IMR-90 (cell line): ENCODE measurements around the gene WASF3. TPM values are rescaled to one million over a fixed set of nuclear protein-coding genes. Genes with fewer than 3 reads are reported as not detected.

Experiments
- ATAC-seq: fragments of 200-7000 bp; cut with Tn5 transposase; 2 replicates; pipeline ENCODE4 v1.9.1; 2020; ENCODE audit warnings: low read depth, mild to moderate bottlenecking, moderate library complexity
- BruUV-seq: library from RNA; stranded (reverse); fragments of 400-500 nt; replicated peaks from 2 replicates; lab custom pipeline; 2021; lab: Mats Ljungman, UMichigan
- CTCF ChIA-PET: fragments of 300-600 bp; formaldehyde crosslinking; extraction: SDS; loops from one replicate; lab custom pipeline; 2021; ENCODE audit warnings: antibody characterized with exemption; lab: Yijun Ruan, JAX
- POLR2A ChIA-PET: fragments of 300-600 bp; sonication (Branson Sonifier 250); formaldehyde crosslinking; loops from one replicate; lab custom pipeline; 2022; ENCODE audit warnings: antibody characterized with exemption; ENCODE audit not compliant: unreplicated experiment; lab: Charles Lee
- DNase-seq: peaks from one replicate; pipeline ENCODE4 v3.0.0; 2013
- H2AFZ ChIP-seq: replicated peaks from 2 replicates; pipeline ENCODE3; 2013; ENCODE audit warnings: low read length, mild to moderate bottlenecking; ENCODE audit not compliant: poor library complexity
- H2AK5ac ChIP-seq: 2 replicates; pipeline ENCODE4 v1.6.1; 2013; ENCODE audit warnings: low read depth, low read length, inconsistent platforms
- H2AK9ac ChIP-seq: replicated peaks from 2 replicates; pipeline ENCODE3; 2013; ENCODE audit warnings: mild to moderate bottlenecking, low read depth, low read length, moderate library complexity; ENCODE audit not compliant: poor library complexity
- H2BK120ac ChIP-seq: 2 replicates; pipeline ENCODE4 v1.6.1; 2013; ENCODE audit warnings: low read depth, low read length, inconsistent platforms
- H2BK15ac ChIP-seq: 3 replicates; pipeline ENCODE4 v1.6.1; 2013; ENCODE audit warnings: low read depth, low read length, inconsistent platforms
- H2BK20ac ChIP-seq: 2 replicates; pipeline ENCODE4 v1.6.1; 2013; ENCODE audit warnings: low read depth, mild to moderate bottlenecking, inconsistent platforms, low read length, moderate library complexity
- H2BK5ac ChIP-seq: 2 replicates; pipeline ENCODE4 v1.6.1; 2013; ENCODE audit warnings: mild to moderate bottlenecking, low read depth, low read length, inconsistent platforms; ENCODE audit not compliant: poor library complexity, severe bottlenecking
- H3K14ac ChIP-seq: replicated peaks from 2 replicates; pipeline ENCODE4 v1.6.1; 2013; ENCODE audit warnings: low read depth, low read length, inconsistent platforms
- H3K18ac ChIP-seq: 2 replicates; pipeline ENCODE4 v1.6.1; 2013; ENCODE audit warnings: low read depth, low read length, control low read depth
- H3K23ac ChIP-seq: 2 replicates; pipeline ENCODE4 v1.6.1; 2013; ENCODE audit warnings: low read depth, low read length, inconsistent platforms
- H3K27ac ChIP-seq: 2 replicates; pipeline ENCODE4 v1.5.1; 2013; ENCODE audit warnings: mild to moderate bottlenecking, control low read depth, low read length; ENCODE audit not compliant: insufficient read depth
- H3K27me3 ChIP-seq: 2 replicates; pipeline ENCODE4 v1.6.1; 2013; ENCODE audit warnings: low read length; ENCODE audit not compliant: control insufficient read depth, insufficient read depth
- H3K36me3 ChIP-seq: 2 replicates; pipeline ENCODE4 v1.6.1; 2013; ENCODE audit warnings: low read length, mixed read lengths; ENCODE audit not compliant: control insufficient read depth, insufficient read depth
- H3K4ac ChIP-seq: 2 replicates; pipeline ENCODE4 v1.6.1; 2013; ENCODE audit warnings: low read depth, low read length, inconsistent platforms
- H3K4me1 ChIP-seq: 2 replicates; pipeline ENCODE4 v1.6.1; 2013; ENCODE audit warnings: low read length, mixed read lengths; ENCODE audit not compliant: control insufficient read depth, insufficient read depth
- H3K4me2 ChIP-seq: 2 replicates; pipeline ENCODE4 v1.6.1; 2013; ENCODE audit warnings: low read depth, mild to moderate bottlenecking, control low read depth, low read length, moderate library complexity
- H3K4me3 ChIP-seq: 2 replicates; pipeline ENCODE4 v1.5.1; 2013; ENCODE audit warnings: low read depth, mild to moderate bottlenecking, control low read depth, low read length, moderate library complexity; ENCODE audit not compliant: insufficient read depth
- H3K56ac ChIP-seq: 2 replicates; pipeline ENCODE4 v1.6.1; 2013; ENCODE audit warnings: low read length, inconsistent platforms; ENCODE audit not compliant: insufficient read depth; ENCODE audit errors: extremely low read depth
- H3K79me1 ChIP-seq, 2 experiments: 2 replicates each; pipeline ENCODE4 v1.6.1; 2013; ENCODE audit warnings: low read length in 2 of 2, inconsistent platforms in 1 of 2, low read depth in 1 of 2
- H3K9ac ChIP-seq: 2 replicates; pipeline ENCODE4 v1.6.1; 2013; ENCODE audit warnings: low read depth, low read length, control low read depth
- H3K9me1 ChIP-seq: 2 replicates; pipeline ENCODE4 v1.6.1; 2013; ENCODE audit warnings: low read length, inconsistent platforms; ENCODE audit not compliant: insufficient read depth
- H3K9me3 ChIP-seq: 2 replicates; pipeline ENCODE4 v1.6.1; 2013; ENCODE audit warnings: low read length; ENCODE audit not compliant: control insufficient read depth, insufficient read depth
- H4K20me1 ChIP-seq: 2 replicates; pipeline ENCODE4 v1.6.1; 2013; ENCODE audit warnings: low read length, inconsistent platforms; ENCODE audit not compliant: insufficient read depth
- H4K5ac ChIP-seq: 2 replicates; pipeline ENCODE4 v1.6.1; 2013; ENCODE audit warnings: mild to moderate bottlenecking, low read depth, low read length, control low read depth
- H4K8ac ChIP-seq, 2 experiments: 2 replicates each; pipeline ENCODE4 v1.6.1; 2013; ENCODE audit warnings: low read depth in 2 of 2, low read length in 2 of 2, control low read depth in 1 of 2, inconsistent platforms in 1 of 2
- H4K91ac ChIP-seq: 2 replicates; pipeline ENCODE4 v1.6.1; 2013; ENCODE audit warnings: low read depth, low read length, inconsistent platforms; ENCODE audit not compliant: insufficient read depth
- BHLHE40 ChIP-seq: fragments of 150-350 bp; IDR thresholded peaks from 2 replicates; pipeline ENCODE4 v1.6.1; 2016; ENCODE audit warnings: mild to moderate bottlenecking, low read depth, low read length
- CEBPB ChIP-seq: IDR thresholded peaks from 2 replicates; pipeline ENCODE4 v1.6.1; 2012; ENCODE audit warnings: low read depth, low read length, improper control_type of control experiment
- CHD1 ChIP-seq: IDR thresholded peaks from 2 replicates; pipeline ENCODE4 v1.6.1; 2012; ENCODE audit warnings: low read depth, low read length, improper control_type of control experiment
- CTCF ChIP-seq: conservative IDR thresholded peaks from 2 replicates; pipeline ENCODE4 v1.5.1; 2012; ENCODE audit warnings: mild to moderate bottlenecking, low read depth, low read length, improper control_type of control experiment
- ELK1 ChIP-seq: fragments of 150-350 bp; IDR thresholded peaks from 2 replicates; pipeline ENCODE4 v1.6.1; 2016; ENCODE audit warnings: low read depth, mild to moderate bottlenecking, low read length, moderate library complexity, borderline replicate concordance
- FOS ChIP-seq: fragments of 150-350 bp; IDR thresholded peaks from 2 replicates; pipeline ENCODE4 v1.6.1; 2016; ENCODE audit warnings: low read depth, low read length
- MAFK ChIP-seq: IDR thresholded peaks from 2 replicates; pipeline ENCODE4 v1.6.1; 2012; ENCODE audit warnings: low read depth, low read length, improper control_type of control experiment
- MAZ ChIP-seq: IDR thresholded peaks from 2 replicates; pipeline ENCODE4 v1.6.1; 2012; ENCODE audit warnings: low read depth, mild to moderate bottlenecking, low read length, improper control_type of control experiment, moderate library complexity, borderline replicate concordance
- MXI1 ChIP-seq: IDR thresholded peaks from 2 replicates; pipeline ENCODE4 v1.6.1; 2012; ENCODE audit warnings: low read depth, mild to moderate bottlenecking, low read length, moderate library complexity, borderline replicate concordance
- NFE2L2 ChIP-seq: fragments of 150-350 bp; IDR thresholded peaks from 2 replicates; pipeline ENCODE4 v1.6.1; 2016; ENCODE audit warnings: low read depth, mild to moderate bottlenecking, low read length
- POLR2A ChIP-seq: IDR thresholded peaks from 2 replicates; pipeline ENCODE4 v1.6.1; 2012; ENCODE audit warnings: mild to moderate bottlenecking, low read depth, low read length
- RAD21 ChIP-seq: IDR thresholded peaks from 2 replicates; pipeline ENCODE4 v1.6.1; 2012; ENCODE audit warnings: low read length, improper control_type of control experiment
- RCOR1 ChIP-seq: IDR thresholded peaks from 2 replicates; pipeline ENCODE4 v1.6.1; 2012; ENCODE audit warnings: mild to moderate bottlenecking, low read length, improper control_type of control experiment; ENCODE audit not compliant: insufficient replicate concordance
- RFX5 ChIP-seq: IDR thresholded peaks from 2 replicates; pipeline ENCODE4 v1.8.0; 2012; ENCODE audit warnings: low read depth, mild to moderate bottlenecking, low read length, moderate library complexity
- SMC3 ChIP-seq: fragments of 150-350 bp; IDR thresholded peaks from 2 replicates; pipeline ENCODE4 v1.6.1; 2016; ENCODE audit warnings: low read depth, mild to moderate bottlenecking, antibody characterized with exemption, low read length, moderate library complexity
- USF2 ChIP-seq: fragments of 150-350 bp; IDR thresholded peaks from 2 replicates; pipeline ENCODE4 v1.6.1; 2017; ENCODE audit warnings: mild to moderate bottlenecking, antibody characterized with exemption, low read length, low read depth
- WGBS, 2 experiments: methylation state at CpG; one replicate each; pipeline versions ENCODE4 v1.1.5 to v1.1.7; 2013; ENCODE audit warnings: missing lambda C conversion rate in 2 of 2; ENCODE audit not compliant: insufficient read length in 1 of 2; ENCODE audit errors: extremely low coverage in 2 of 2; 5-methylcytosine and 5-hydroxymethylcytosine counted together
- dilution Hi-C: fragments of 300-500 bp; cut with HindIII; formaldehyde crosslinking; loops from one replicate; pipeline ENCODE4 v1.14.3; 2018; ENCODE audit warnings: low sequenced_read_pairs; ENCODE audit not compliant: unreplicated experiment
- in situ Hi-C: fragments of 300-500 bp; cut with MboI; formaldehyde crosslinking; loops from 3 replicates; pipeline ENCODE4 v1.14.3; 2019; ENCODE audit warnings: low sequenced_read_pairs, inconsistent platforms, mixed read lengths
- intact Hi-C: fragments of 100-400 bp; cut with micrococcal nuclease; formaldehyde crosslinking; loops from 2 replicates; pipeline ENCODE4 v1.10.0; 2022
- polyA plus RNA-seq, 3 experiments: library from polyadenylated mRNA; depleted of rRNA; stranded (reverse); fragments of >200 nt; gene quantifications; 2 replicates each; pipeline ENCODE4 v1.2.3, GENCODE V29; 2012; ENCODE audit warnings: low replicate concordance in 1 of 3
- total RNA-seq: library from RNA; depleted of rRNA; stranded (reverse); fragments of >200 nt; gene quantifications from 2 replicates; pipeline ENCODE4 v1.2.3, GENCODE V29; 2012

Gene WASF3
- total and polyA plus RNA-seq, 2 of the 4 experiments (the other 2 are of a cell fraction) = 4.3 to 11.4 TPM

GRCh38 chr13:26599860-26600259 is 42.4 kb downstream of the WASF3 start:
- intact Hi-C loops = no loop called here

More at GRCh38 chr13:26599860-26600259, 42.4 kb downstream of the WASF3 start:
- no peak overlapping the region for H2AK9ac ChIP-seq
- peaks cover 38% of the 10 kb centered on the region; the same call in 1 of the 2 replicates for H4K20me1 ChIP-seq
- no peaks in the 10 kb centered on the region; the same call in 1 of the 2 replicates for H3K9me3 ChIP-seq
- H3K27ac ChIP-seq = no peak overlapping the region
- H3K56ac ChIP-seq = no peak overlapping the region
- H3K36me3 ChIP-seq = no peaks in the 10 kb centered on the region
- no TSS peak for BruUV-seq
- H4K5ac ChIP-seq = no peak overlapping the region
- H2AFZ ChIP-seq = no peak overlapping the region
- H2BK5ac ChIP-seq = no peak overlapping the region
- no peak overlapping the region for H2AK5ac ChIP-seq
- in situ Hi-C loops (no loop called here), dilution Hi-C loops (no loop called here)
- no peak overlapping the region for H4K8ac ChIP-seq
- H3K23ac ChIP-seq = no peak overlapping the region
- ChIA-PET POLR2A (no interaction called here), CTCF (no interaction called here)
- no peaks in the 10 kb centered on the region for H3K27me3 ChIP-seq
- no peak overlapping the region for H3K4me3 ChIP-seq
- no CpG with 5 or more reads among the region's 1 CpG for WGBS, 2 experiments
- no peak for DNase-seq
- peaks cover 22 to 54% of the 10 kb centered on the region in 2 experiments for H3K79me1 ChIP-seq
- no peak for ATAC-seq
- no peak overlapping the region for H3K4me2 ChIP-seq
- H2BK120ac ChIP-seq = no peak overlapping the region
- no peak for TF ChIP-seq CEBPB
- TF ChIP-seq RFX5 = no peak
- TF ChIP-seq CTCF = no peak
- TF ChIP-seq USF2 = no peak
- TF ChIP-seq FOS = no peak
- TF ChIP-seq MAZ = no peak
- no peak for TF ChIP-seq POLR2A
- TF ChIP-seq MXI1 = no peak
- no peak for TF ChIP-seq RCOR1
- TF ChIP-seq MAFK = no peak
- TF ChIP-seq BHLHE40 = no peak
- no peak for TF ChIP-seq CHD1
- no peak for TF ChIP-seq NFE2L2
- TF ChIP-seq ELK1 = no peak
- no peak for TF ChIP-seq SMC3
- TF ChIP-seq RAD21 = no peak
- H3K14ac ChIP-seq = no peak overlapping the region
- no peak overlapping the region for H4K91ac ChIP-seq
- H2BK15ac ChIP-seq = 0 out of 3 replicates have a peak overlapping the region, but pooled peaks have one; percentile 6
- no peak overlapping the region for H3K9ac ChIP-seq
- H3K9me1 ChIP-seq = peaks cover 3% of the 10 kb centered on the region; the same call in 1 of the 2 replicates
- H3K4ac ChIP-seq = no peak overlapping the region
- no peak overlapping the region for H3K18ac ChIP-seq
- peaks cover 15% of the 10 kb centered on the region for H3K4me1 ChIP-seq
- H2BK20ac ChIP-seq = no peak overlapping the region
